OCI-M2 (cell line): ENCODE data around the gene UGDH.
"Not testable (repeated sequence)": the region's sequence is repeated elsewhere in the genome, so short reads cannot be mapped to it uniquely, and the experiment has no call there.

Experiments
- DNase-seq: peaks from one replicate; lab custom pipeline; 2025; ENCODE audit not compliant: unreplicated experiment; lab: John Stamatoyannopoulos, UW

The UGDH gene

DNA sequence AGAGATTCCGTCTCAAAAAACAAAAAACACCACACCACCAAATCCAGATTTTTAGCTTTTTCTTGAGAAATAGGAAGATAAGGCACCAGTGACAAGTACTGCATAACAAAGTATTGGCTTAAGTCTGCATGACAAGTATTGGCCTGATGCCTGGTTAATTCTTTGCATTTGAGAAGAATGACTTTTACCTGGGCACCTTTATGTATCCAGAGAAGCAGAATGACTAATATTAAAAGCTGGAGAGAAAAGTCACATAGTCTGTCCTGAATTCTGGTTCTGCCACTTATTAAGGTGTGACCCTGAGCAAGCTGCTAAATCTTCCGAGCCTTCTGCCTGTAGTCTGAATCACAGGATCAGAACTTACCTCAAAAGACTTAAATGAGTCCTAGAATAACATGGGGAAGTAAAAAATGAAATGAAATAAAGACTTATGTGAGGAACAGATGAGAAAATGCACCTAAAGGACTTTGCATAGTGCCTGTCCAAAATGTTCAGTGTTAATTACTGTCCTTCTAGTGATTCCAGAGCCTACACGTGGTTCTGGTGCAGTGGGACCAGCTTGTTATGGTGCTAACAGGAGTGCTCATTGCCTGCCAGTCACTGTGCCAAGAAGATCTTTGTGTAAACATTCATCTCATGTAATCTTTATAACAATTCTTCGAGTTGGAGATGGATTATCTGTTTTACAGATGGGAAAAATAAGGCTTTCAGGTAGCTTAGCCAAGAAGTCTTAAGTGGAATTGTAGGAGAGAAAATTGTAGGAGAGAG, 31.6 kb downstream of the UGDH start:
- no peak for DNase-seq

DNA sequence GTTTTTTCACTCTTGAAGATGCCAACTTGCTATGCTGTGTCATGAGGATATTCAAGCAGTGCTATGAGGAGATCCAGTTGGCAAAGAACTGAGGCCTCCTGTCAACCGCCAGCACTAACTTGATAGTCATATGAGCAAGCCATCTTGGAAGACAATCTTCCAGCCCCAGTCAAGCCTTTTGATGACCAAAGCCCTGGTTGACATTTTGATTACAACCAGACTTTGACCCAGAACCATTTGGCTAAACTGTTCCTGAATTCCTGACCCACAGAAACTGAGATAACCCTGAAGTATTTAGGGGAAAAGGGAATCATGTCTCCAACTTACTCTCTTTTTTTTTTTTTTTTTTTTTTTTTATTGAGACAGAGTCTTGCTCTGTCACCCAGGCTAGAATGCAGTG, 32.9 kb downstream of the UGDH start:
- DNase-seq: no peak

- no peak for DNase-seq
Measured at GRCh38 chr4:39490322-39490721, 36.9 kb downstream of the UGDH start.

DNA sequence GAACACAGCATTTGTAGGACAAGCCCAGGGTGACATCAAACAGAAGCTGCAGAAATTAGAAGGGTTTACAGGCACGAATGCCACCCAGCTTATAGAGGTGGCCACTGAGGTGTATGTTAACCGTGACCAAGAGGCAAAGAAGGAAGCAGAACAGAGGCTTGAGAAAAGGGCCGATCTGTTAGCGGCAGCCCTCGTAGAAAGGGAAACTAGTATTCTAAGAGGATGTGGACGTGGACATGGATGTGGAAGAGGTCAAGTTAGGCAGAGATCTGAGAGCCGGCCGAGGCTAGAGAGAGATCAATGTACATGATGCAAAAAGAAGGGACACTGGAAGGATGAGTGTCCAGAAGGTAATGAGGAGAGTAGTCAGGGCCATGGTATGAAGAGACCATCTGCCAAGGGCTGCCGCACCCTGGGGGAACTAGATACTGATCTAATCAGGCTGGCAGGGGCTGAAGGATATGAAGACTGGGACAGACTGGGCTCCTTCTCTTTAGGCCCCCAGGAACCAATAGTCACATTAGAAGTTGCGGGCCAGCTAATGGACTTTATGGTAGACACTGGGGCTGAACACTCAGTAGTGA, 40.9 kb downstream of the UGDH start:
- no peak for DNase-seq

DNA sequence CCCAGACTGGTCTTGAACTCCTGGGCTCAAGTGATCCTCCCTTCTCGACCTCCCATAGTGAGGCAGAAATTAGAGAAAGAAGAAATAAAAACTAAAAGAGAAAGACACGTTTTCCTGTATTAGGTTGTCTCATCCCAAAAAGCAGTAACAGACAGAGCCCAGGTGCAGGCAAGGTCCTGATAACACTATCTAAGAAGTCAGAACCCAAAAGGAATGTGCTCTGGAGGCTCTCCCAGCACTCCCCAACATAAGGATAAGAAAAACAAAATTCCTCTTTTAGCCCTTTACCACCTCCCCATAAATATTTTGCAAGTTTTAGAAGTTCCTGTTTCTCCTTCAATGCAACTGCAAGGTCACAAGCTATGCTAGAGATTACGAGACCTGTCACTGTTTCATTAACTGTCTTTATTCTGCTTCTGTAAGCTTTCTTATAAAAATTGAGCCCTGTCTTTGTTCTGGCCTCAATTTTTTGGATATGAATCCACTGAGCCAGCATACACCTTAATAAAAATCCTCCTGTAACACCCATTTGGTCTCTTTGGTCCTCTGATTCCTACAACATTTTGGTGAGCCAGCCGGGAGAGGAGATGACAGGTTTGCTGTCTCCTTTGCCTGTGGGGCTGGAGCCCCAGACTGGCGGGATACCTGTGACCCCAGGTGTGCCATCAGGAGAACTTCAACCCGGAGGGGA, 42.5 kb downstream of the UGDH start:
- no peak for DNase-seq

GRCh38 chr4:39480902-39481695, 46.1 kb downstream of the UGDH start:
- DNase-seq: no peak

DNA sequence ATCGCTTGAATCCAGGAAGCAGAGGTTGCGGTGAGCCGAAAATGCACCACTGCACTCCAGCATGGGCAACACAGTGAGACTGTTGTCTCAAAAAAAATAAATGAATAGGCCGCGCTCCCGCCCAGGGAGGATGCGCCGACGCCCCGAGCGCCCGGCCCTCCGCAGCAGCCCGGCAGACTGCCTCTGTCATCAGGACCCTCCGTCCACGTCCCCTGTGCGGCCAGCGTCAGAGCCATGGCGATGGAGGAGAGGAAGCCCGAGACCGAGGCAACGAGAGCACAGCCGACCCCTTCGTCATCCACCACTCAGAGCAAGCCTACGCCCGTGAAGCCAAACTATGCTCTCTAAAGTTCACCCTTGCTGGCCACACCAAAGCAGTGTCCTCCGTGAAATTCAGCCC, 47.0 kb downstream of the UGDH start:
- DNase-seq: no peak

DNA sequence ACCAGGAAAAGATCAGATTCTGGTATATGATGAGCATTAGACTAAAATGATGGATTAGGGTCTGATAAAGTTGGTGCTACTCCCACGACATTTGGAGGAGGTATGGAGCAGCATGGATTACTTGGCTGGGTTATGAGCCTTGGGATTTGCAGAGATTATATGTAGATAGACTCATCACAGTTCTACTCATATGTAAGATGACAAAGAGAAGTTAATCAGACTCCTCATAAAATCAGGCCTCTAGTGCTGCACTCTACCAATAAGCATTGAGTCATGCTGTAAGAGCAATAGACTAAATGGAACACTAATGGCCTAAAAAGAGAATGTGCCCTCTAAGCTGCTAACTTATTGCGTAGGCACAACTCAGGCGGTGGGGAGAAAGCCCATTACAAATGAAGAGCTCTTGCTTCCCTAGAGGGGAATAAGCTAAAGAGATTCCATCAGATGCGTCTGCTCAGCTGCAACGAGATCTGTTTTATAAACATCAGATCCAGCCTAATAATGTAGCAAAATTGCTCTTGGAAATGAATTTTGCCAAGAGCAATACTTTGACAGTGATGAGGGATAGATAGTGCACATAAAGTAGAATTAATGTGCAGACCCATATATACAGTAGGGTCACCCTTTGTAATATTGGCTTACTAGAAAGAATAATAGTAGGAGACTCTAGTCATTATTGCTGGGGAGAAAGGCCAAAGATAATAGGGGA, 50.9 kb downstream of the UGDH start:
- DNase-seq: no peak

GRCh38 chr4:39472396-39472795, 54.8 kb downstream of the UGDH start:
- DNase-seq: no peak

- DNase-seq: no peak
Measured at GRCh38 chr4:39470402-39470801, 56.8 kb downstream of the UGDH start.

DNA sequence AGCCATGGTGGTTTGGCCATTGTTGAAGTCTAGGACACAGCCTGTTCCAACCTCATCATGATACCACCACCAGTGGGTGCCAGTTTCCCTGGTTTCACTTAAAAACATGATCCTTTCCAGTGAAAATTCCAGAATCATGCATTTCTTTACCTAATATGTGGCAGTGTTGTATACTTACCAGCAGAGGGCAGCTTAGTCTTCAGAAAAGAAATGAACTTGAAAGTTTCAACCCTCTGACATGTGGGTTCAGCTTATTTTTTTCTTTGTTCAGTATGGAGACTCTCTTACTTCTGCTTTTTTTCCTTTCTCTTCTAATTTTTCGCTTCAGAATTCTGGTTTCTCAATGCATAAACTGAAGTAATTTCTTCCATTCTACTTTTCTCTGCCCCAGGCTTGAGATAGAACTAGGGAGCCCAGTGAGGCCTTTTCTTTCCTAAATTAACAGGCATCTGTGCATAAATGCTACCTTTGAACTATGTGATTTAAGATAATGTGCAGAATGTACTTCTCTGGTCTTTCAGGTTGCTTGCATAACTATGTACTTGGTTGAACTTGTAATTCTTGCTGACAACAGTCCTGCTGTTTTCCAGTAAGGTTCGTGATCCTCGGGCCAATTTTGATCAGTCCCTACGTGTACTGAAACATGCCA, 57.7 kb downstream of the UGDH start:
- DNase-seq: peak; percentile 20

DNA sequence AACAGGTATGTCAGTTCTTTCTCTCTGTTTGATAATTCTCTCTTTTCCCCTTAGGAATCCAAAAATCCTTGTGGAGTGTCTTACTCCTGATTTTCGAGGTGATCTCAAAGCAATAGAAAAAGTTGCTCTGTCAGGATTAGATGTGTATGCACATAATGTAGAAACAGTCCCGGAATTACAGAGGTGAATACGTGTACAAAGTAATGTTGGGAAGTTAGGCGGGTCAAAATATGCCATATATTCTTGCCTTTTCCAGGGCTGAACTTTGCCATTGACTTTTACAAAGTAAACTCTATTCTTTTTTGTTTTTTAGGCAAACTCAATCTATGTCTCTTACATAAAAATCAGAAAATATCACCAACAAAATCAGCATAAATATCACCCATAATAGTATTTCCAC, 59.8 kb downstream of the UGDH start:
- no peak for DNase-seq

DNA sequence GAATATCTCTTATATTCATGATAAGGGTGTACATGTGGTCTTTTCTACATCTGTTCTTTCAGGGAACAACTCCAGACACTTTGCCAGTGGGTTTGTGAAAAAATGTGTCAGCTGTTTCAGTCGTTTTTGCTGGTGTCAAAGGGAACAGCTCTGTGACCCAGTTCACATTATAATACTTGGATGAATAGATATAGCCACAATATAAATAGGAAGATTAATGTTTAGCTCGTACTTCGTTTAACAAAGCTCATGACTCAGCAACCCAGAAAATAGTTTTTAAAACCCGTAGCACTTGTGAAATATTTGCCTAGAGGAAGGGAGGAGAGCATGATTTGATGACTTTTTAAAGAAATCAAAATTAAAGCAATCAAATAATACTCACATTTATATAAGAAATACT, 60.5 kb downstream of the UGDH start:
- no peak for DNase-seq

DNA sequence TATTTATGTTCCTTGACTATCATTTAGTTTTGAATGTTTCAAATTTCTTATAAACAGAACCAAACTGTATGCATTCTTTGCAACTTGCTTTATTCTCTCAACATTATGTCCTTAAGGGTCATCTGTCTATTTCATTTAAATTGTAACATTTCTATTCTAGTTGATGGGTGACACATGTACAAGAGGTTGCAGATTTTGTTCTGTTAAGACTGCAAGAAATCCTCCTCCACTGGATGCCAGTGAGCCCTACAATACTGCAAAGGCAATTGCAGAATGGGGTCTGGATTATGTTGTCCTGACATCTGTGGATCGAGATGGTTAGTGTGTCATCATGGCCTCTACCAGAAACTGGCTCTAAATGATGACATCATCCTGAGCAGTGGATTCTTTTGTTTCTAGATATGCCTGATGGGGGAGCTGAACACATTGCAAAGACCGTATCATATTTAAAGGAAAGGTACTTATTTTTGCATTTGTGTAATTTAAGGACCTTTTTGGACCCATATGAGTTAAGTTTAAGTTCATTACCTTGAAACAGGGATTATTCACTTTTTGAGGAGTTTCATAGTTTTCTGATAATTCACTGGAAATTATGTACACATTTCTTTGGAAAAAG, 62.2 kb downstream of the UGDH start:
- DNase-seq: no peak

- DNase-seq: peak; percentile 88
Measured at GRCh38 chr4:39458505-39459300, 68.5 kb downstream of the UGDH start, which contains the start of the genes LIAS and RPL9. LIAS (plus strand) TSS chr4:39459056; CDS start chr4:39459118, 62 bp downstream. RPL9 (minus strand) TSS chr4:39458922; CDS start chr4:39458439, 483 bp downstream.

GRCh38 chr4:39458161-39458504, 69.1 kb downstream of the UGDH start:
- not testable (repeated sequence) for DNase-seq

- DNase-seq: no peak
Measured at GRCh38 chr4:39456946-39457763, 70.1 kb downstream of the UGDH start.

DNA sequence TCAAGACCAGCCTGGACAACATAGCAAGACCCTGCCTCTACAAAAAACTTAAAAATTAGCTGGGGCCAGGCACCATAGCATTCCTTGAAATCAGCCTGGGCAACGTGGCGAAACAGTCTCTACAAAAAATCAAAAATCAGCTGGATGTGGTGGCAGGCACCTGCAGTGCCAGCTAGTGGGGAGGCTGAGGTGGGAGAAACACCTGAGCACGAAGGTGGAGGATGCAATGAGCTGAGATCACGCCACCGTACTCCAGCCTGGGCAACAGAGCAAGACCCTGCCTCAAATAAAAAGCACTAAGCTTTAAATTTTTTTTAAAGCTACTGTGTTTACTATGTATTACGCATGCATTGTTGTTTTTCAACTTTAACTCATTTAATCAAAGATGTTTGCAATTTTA, 71.8 kb downstream of the UGDH start:
- DNase-seq: no peak
